A172 (cell line): ENCODE results near the gene NUTM2D. TPM values are rescaled to one million over a fixed set of nuclear protein-coding genes. Genes with fewer than 3 reads are reported as not detected.
A peak's percentile ranks its signal among the peaks of the same experiment; 100 is the strongest.
"Not testable (repeated sequence)": the region's sequence is repeated elsewhere in the genome, so short reads cannot be mapped to it uniquely, and the experiment has no call there.

Experiments
- DNase-seq: peaks from one replicate; pipeline ENCODE4 v3.0.0-alpha.2; 2015; ENCODE audit warnings: low spot score
- total RNA-seq: library from RNA; depleted of rRNA; stranded (reverse); fragments of >200 nt; shearing (Covaris generic); gene quantifications from 2 replicates; pipeline ENCODE4 v1.2.3, GENCODE V29; 2014; rRNA removed

Gene NUTM2D, protein sequence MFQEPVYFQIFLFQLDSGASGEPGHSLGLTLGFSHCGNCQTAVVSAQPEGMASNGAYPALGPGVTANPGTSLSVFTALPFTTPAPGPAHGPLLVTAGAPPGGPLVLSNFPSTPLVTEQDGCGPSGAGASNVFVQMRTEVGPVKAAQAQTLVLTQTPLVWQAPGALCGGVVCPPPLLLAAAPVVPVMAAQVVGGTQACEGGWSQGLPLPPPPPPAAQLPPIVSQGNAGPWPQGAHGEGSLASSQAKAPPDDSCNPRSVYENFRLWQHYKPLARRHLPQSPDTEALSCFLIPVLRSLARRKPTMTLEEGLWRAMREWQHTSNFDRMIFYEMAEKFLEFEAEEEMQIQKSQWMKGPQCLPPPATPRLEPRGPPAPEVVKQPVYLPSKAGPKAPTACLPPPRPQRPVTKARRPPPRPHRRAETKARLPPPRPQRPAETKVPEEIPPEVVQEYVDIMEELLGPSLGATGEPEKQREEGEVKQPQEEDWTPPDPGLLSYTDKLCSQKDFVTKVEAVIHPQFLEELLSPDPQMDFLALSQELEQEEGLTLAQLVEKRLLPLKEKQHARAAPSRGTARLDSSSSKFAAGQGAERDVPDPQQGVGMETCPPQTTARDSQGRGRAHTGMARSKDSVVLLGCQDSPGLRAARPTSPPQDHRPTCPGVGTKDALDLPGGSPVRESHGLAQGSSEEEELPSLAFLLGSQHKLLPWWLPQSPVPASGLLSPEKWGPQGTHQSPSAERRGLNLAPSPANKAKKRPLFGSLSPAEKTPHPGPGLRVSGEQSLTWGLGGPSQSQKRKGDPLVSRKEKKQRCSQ
- total RNA-seq: 0.36 and 0.98 TPM in 2 replicates

DNA sequence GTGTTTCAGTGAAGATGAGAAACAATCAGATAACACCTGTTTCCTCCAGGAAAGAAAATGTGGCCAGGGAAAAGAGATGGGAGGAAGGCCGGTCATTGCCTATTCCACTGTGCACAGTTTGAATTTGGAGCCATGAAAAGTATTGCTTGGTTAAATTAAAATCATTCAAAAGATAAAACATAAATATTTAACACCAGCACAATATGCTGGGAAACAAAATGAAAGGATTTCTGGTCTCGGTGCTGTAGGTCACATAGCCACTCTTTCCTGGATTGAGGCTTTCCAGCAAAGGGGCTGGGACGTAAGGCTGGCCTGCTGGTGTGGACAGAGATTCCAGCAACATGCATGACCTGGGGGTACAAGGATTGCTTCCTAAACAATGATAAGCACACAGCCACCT, at the start of gene NUTM2D:
TSS of gene NUTM2D (plus strand) at position 301 of the 400 bp plus-strand sequence. CDS start 522 bp downstream, outside the sequence.
- not testable (repeated sequence) for DNase-seq

DNA sequence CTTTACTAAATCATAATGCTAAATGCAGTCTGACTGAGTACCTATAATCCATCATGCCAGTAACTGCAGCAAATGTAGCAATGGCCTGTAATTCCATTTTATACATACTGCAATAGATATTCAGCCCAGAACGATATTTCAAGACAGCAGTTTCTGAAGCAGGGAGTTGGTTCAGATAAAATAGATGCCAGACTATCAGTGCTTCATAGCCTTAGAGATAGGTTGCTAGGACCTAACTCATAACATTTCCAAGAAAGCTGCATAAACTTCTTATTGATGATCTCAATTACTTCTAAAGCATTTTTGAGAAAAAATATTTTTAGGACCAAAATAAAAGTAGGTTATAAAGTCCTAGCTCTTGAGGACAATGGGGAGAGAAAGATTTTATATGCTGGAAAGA, 48.8 kb upstream of the NUTM2D start:
- DNase-seq: not testable (repeated sequence)

GRCh38 chr10:87309657-87310056, 47.9 kb upstream of the NUTM2D start:
- DNase-seq: not testable (repeated sequence)

DNA sequence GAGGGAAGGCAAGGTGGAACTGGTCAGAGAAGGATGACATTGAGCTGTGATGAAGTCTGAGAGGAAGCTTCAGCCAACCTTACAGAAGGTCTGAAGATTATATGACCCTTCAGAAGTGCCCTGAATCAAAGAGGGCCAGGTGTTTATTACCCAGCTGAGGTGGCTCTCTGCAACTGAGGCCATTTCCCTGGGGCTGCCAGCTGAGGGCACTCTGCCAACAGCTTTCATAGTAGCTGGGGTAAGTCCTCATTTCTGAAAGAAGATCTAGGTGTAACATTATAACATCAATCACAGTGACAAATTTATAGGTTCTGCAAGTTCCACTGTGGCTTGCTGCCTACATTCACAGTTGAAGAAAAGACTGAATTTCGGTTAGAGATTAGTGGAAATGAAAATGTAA, 46.0 kb upstream of the NUTM2D start:
- not testable (repeated sequence) for DNase-seq

DNA sequence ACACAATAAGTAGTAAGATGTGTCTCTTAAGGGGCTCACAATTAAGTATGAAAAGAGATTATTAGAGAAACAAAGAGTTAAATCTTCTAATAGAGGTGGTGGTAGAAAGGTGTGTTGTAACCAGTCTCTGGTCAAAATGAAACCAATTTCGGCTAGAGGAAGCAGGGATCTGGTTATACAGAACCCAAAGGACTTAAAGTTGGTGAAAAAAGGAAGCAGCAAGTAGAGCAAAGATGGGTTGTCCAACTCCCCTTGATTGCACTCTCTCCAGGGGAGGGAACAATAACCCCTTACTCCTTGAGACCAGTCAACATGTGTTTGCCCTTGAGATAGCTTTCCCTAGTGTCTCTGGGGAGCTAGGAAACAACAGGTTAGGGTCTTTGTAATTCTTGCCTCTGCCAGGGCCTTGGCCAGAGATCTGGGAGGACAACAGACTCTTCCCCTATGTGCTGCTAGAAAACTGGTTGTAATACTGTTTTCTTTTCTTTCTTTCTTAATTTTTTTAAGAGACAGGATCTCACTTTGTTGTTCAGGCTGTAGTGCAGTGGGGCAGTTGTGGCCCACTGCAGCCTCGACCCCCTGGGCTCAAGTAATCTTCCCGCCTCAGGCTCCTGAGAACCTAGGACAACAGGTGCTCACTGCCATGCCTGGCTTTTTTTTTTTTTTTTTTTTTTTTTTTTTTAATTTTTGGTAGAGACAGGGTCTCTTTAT, 43.7 kb upstream of the NUTM2D start:
- DNase-seq: not testable (repeated sequence)

DNA sequence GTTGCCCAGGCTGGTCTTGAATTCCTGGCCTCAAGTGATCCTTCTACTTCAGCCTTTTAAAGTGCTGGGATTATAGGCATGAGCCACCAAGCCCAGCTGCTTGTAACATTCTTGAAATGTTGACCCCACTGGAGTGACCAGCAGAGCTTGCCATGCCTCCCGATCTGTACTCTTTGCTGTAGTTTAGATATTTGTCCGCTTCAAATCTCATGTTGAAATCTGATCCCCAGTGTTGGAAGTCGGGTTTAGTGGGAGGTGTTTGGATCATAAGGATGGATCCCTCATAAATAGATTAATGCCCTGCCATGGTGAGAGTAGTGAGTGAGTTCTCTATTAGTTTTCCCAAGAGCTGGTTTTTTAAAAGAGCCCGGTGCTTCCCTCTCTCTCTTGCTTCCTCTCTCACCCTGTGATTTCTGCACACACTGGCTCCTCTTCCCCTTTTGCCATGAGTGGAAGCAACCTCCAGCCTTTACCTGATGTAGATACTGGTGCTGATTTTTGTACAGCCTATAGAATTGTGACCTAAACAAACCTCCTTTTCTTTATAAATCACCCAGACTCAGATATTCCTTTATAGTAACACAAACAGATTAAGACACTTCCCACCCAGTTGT, 43.1 kb upstream of the NUTM2D start:
- not testable (repeated sequence) for DNase-seq

DNA sequence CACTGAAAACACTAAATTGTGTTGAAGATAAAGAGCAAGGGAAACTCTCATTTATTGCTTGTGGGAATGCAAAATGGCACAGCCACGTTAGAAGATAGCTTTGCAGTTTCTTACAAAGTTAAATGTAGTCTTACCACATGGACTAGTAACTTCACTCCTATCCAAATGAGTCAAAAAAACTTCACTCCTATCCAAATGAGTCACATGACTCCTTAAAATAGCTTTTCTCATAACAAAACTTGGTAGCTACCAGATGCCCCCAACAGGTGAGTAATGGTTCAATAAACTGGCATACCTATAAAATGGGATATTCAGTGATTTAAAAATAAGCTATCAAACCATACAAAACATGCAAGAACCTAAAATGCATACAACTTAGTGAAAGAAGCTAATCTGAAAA, 36.0 kb upstream of the NUTM2D start:
- peak; percentile 0 for DNase-seq

GRCh38 chr10:87324559-87324958, 33.0 kb upstream of the NUTM2D start:
- not testable (repeated sequence) for DNase-seq

DNA sequence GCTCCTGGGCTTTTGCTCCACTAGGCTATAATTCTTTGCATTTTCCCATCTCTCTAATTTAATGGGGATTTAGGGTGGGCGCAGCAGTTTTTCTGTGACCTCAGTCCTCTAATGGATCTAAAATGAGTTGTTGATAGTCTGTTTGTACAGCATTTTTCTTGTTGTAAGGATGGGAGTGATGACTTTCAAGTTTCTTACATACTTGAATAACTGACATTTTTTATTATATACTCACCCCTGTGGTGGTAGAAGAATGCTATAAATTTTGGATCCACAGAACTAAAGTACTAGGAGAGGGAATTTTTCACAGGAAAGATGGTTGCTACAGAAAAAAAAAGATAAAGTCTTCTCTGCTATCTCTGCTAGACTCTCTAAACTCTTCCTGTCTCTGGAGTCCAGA, 29.6 kb upstream of the NUTM2D start:
- peak; percentile 27 for DNase-seq

DNA sequence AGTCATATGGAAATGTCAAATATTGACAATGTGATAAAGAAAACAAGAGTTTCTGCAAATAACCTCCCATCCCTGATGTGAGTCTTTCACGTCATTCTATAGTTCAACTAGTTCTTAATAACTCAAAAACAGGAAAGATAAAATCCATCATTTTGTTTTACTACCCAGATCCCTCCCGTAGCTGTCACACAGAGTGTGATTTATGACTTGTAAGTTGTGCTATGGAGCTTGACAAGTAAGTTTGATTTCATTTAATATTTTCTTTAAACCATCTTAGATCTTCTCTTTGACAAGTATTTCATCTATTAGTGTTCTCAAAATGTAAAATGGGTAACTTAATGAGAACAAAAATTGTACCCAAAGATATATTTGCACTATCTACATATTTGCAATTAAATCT, 28.4 kb upstream of the NUTM2D start:
- DNase-seq: not testable (repeated sequence)

DNA sequence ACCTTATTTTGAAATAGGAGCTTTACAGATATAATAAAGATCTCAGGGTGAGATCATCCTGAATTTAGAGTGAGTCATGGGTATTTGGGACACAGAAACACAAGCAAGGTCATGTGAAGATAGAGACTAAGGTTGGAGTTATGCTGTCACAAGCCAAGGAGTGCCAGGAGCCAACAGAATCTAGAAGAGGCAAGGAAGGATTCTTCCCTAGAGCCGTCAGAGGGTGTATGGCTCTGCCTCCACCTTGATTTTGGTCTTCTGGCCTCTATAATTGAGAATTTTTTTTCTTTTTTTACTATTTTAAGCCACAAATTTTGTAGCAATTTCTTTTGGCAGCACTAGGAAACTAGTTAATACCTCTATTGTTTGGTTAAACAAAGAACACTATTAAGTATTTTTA, 24.9 kb upstream of the NUTM2D start:
- not testable (repeated sequence) for DNase-seq

DNA sequence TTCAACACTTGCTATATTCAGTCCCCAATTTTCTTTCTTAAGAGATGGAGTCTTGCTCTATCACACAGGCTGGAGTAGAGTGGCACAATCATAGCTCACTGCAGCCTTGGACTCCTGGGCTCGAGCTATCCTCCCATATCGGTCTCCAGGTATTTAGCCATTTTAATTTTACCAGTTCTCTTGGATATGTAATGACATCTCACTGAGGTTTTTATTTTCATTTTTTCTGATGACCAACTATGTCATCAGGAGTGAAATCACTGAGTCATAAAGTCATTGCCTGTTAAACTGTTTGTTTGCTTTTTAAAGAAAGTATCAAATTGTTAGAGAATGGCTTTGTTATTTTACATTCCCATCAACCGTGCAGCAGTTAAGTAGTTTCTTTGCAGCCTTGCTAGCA, 17.1 kb upstream of the NUTM2D start:
- not testable (repeated sequence) for DNase-seq

- not testable (repeated sequence) for DNase-seq
These were observed 15.9 kb upstream of the NUTM2D start for GRCh38 chr10:87341546-87342142.

DNA sequence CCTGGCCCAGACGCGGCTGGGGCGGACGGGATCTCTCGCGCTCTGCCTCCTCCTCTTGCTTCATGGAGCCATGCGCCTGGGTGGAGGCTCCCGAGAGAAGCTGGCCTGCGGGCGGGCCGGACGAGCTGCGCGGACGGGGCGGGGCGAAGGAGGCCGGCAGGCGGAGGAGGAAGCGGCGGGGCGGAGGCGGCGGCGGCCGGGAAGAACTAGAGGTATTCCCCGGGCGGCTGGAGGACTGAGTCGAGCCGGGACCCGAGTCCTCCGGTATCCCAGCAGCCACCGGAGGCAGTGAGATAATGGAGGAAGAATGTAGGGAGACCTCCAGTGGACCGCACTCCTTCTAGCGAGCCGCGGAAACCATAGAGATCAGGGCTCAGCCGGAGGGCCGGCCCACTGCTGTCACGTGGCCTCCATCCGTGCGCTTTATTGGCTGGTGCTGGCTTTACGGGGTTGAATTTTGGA, 15.3 kb upstream of the NUTM2D start:
- peak; percentile 91 for DNase-seq

GRCh38 chr10:87342711-87343258, 14.8 kb upstream of the NUTM2D start:
- peak; percentile 58 for DNase-seq

DNA sequence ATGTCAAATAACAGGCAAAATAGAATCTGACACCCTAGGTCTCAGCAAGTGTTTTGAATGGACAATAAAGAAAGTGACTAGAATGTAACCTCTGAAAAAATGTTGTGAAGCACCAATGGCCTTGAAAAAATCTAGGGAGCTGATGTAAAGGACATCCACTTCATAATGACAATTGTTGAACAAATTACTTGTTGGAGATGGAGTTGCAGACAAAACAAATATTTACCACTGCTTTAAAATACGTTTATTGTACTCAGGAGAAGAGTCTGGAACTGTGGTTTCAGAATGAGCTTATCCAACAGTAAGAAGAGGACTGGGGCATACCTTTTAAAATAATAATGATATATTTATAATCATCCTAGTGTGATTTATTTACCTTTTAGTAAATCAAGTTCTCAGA, 11.8 kb upstream of the NUTM2D start:
- not testable (repeated sequence) for DNase-seq

DNA sequence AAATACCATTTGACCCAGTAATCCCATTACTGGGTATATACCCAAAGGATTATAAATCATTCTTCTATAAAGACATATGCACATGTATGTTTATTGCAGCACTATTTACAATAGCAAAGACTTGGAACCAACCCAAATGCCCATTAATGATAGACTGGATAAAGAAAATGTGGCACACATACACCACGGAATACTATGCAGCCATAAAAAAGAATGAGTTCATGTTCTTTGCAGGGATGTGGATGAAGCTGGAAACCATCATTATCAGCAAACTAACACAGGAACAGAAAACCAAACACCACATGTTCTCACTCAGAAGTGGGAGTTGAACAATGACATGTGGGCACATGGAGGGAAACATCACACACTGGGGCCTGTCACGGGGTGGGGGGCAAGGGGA, 7.4 kb upstream of the NUTM2D start:
- not testable (repeated sequence) for DNase-seq

DNA sequence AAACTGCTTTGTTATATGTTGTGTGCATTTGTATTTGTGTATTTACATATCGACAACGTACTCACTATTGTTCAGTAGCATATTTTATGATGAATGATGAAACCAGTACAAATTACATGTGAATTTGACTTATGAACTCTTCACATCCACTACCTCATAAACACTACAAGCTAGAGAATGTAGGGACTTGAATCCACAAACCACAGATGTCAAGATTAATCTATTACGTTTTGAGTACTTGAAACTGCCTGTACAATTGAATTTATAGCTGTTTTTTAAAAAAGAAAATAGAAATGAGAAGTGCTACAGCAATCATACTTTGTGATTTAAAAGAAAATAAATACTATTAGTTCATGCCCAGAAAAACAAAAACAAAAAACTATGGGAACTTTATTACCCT, 4.7 kb upstream of the NUTM2D start:
- not testable (repeated sequence) for DNase-seq

- not testable (repeated sequence) for DNase-seq
These were observed 2.4 kb upstream of the NUTM2D start for GRCh38 chr10:87355110-87355509.

- not testable (repeated sequence) for DNase-seq
These were observed 615 bp downstream of the NUTM2D start for GRCh38 chr10:87358159-87358558.
